Kidney tubule cell (primary cell): Measurements from ENCODE around the gene SRBD1.

Experiments used
- DNase-seq: peaks from one replicate; pipeline ENCODE4 v3.0.0-alpha.2; 2018; ENCODE audit warnings: low spot score

Gene SRBD1

GRCh38 chr2:45551862-45552261, 59.2 kb downstream of the SRBD1 start:
- DNase-seq, result no peak

- DNase-seq, result peak; percentile 23
These were observed 65.1 kb downstream of the SRBD1 start for GRCh38 chr2:45545943-45546342.

DNA sequence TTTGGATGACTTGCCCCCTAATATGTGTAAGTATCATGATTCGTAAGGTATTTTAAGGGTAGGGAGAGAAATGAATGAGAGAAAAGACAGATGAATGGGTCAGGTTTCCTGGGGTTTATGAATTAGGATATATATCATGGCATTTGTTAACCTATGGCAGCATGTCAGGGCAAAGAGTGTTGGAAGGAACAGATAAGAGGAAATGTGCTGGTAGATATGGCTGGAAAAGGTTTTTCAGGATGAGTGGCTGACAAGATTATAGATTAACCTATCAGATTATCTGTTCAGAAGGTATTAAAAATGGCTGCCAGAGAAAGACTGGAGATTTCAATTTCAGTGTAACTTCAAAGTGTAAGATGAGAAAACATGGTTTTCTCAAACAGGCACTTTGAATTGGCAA, 67.8 kb downstream of the SRBD1 start:
- DNase-seq, result no peak

GRCh38 chr2:45542013-45542412, 69.1 kb downstream of the SRBD1 start:
- DNase-seq, result no peak

DNA sequence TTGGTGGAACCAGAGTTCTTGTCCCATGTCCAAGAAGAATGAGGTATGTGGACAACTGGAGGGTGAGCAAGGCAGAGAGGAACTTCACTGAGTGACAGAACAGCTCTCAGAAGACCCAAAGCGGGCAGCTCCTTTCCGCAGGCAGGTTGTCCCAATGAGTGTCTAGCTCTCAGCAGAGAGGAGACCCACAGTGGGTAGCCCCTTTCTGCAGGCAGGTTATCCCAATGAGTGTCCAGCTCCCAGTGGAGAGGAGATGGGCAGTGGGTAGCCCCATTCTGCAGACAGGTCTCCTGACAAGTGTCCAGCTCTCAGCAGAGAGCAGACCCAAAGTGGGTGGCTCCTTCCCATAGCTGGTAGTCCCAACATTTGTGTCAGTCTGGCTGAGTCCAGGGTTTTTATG, 69.6 kb downstream of the SRBD1 start:
- no peak for DNase-seq

GRCh38 chr2:45540942-45541341, 70.1 kb downstream of the SRBD1 start:
- no peak for DNase-seq

GRCh38 chr2:45533771-45534170, 77.3 kb downstream of the SRBD1 start:
- DNase-seq, result no peak

- DNase-seq, result no peak
These were observed 78.9 kb downstream of the SRBD1 start for GRCh38 chr2:45532181-45532580.

- no peak for DNase-seq
These were observed 87.1 kb downstream of the SRBD1 start for GRCh38 chr2:45524016-45524415.

GRCh38 chr2:45518546-45518945, 92.5 kb downstream of the SRBD1 start:
- no peak for DNase-seq

GRCh38 chr2:45510701-45511420, 100.2 kb downstream of the SRBD1 start:
- no peak for DNase-seq

DNA sequence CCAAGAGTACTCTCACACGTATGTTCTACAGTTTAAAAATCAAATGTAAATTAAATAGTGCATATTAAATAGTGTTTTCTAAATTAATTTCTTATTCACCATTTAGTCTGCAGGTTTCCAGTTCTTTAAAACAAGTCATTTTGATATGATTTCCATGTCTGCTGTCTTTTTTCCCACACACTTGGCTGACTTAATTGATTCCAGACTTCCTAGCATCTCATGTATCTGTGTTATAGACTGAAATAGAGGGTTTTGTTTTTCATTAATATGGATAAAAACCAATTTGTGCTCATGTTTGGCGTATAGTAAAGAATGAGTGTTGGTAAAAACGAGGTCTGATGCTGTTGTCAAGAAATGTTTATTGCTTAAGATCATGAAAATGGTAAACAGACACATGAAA, 104.3 kb downstream of the SRBD1 start:
- no peak for DNase-seq

GRCh38 chr2:45505138-45505537, 105.9 kb downstream of the SRBD1 start:
- no peak for DNase-seq

DNA sequence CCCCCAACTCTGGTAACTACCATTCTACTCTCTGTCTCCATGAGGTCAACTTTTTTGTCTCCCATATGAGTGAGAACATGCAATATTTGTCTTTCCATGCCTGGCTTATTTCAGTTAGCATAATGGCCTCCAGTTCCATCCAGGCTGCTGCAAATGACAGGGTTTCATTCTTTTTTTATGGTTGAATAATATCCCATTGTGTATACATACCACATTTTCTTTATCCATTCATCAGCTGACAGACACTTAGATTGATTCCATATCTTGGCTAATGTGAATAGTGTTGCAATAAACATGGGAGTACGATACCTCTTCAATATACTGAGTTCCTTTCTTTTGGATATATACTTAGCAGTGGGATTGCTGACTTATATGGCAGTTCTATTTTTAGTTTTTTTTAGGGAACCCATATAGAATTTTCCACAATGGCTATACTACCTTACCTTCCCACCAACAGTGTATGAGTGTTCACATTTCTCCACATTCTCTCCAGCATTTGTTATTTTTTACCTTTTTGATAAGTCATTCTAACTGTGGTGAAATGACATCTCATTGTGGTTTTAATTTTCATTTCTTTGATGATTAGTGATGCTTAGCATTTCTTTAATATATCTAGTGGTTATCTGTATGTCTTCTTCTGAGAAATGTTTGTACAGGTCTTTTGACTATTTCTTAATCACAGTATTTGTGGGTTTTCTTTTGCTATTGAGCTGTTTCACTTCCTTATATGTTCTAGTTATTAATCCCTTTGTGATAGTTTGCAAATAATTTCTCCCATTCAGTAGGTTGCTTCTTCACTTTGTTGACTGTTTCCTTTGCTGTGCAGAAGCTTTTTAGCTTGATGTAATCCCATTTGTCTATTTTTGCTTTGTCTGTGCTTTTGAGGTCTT, 112.2 kb downstream of the SRBD1 start:
- no peak for DNase-seq

GRCh38 chr2:45497355-45497754, 113.7 kb downstream of the SRBD1 start:
- DNase-seq, result no peak

DNA sequence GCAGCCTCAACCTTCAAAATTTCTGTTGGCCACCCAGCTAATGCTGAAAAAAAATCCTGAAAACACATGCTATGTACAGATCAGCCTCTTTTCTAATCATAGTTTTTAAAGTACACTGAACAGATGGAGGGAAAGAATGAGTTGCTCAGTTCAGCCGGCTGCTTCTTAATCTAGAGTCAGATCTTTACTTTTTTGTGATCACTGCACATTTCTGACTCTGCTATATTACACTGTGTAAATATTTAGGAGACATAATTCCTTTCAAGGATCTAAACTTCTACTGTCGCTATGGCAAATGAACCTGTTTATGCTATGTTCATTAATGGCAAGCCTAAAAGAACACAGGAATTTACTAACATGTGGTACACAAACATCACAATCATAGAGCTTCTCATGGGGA, 114.2 kb downstream of the SRBD1 start:
- no peak for DNase-seq

- no peak for DNase-seq
These were observed 116.1 kb downstream of the SRBD1 start for GRCh38 chr2:45494978-45495293.

- DNase-seq, result peak; percentile 64
These were observed 116.6 kb downstream of the SRBD1 start for GRCh38 chr2:45494275-45494977.

DNA sequence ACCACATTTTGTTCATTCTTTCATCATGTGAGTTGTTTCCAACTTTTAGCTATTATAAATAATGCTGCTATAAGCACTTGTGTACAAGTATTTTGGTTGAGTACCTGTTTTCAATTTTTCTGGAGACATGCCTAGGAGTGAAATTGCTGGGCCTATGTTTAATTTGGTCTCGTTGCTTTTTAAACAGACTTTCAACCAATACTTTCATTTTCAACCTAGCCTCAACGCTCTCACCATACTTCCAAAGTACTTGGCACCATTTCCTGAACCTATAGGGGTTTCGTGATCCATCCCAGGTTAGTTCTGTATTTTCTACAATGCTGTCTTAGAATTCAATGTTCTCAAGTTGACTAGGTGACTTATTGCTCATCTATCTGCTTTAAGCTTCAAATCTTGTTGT, 126.1 kb downstream of the SRBD1 start:
- no peak for DNase-seq

GRCh38 chr2:45483997-45484396, 127.1 kb downstream of the SRBD1 start:
- DNase-seq, result no peak

- DNase-seq, result no peak
These were observed 133.5 kb downstream of the SRBD1 start for GRCh38 chr2:45477546-45477945.

- no peak for DNase-seq
These were observed 140.5 kb downstream of the SRBD1 start for GRCh38 chr2:45470531-45470930.
